Spinal cord (tissue), 10 donors: ENCODE measurements around the gene SPDYA. TPM values are rescaled to one million over a fixed set of nuclear protein-coding genes. Genes with fewer than 3 reads are reported as not detected.
A peak's percentile ranks its signal among the peaks of the same experiment; 100 is the strongest.

ENCODE experiments used
- DNase-seq, 6 donors: peaks; one replicate each; pipeline versions ENCODE4 v3.0.0 to v3.0.0-alpha.2; 2013 to 2015; ENCODE audit warnings: low spot score in 6 of 6, low read depth in 4 of 6
- H3K27ac ChIP-seq: one replicate; pipeline ENCODE4 v1.5.1; 2013; ENCODE audit warnings: low read depth, low read length, control low read depth
- H3K27me3 ChIP-seq: one replicate; pipeline ENCODE4 v1.6.1; 2013; ENCODE audit warnings: low read length; ENCODE audit not compliant: control insufficient read depth, insufficient read depth
- H3K36me3 ChIP-seq: one replicate; pipeline ENCODE4 v1.6.1; 2013; ENCODE audit warnings: low read length; ENCODE audit not compliant: control insufficient read depth, insufficient read depth
- H3K4me1 ChIP-seq: one replicate; pipeline ENCODE4 v1.6.1; 2013; ENCODE audit warnings: low read length; ENCODE audit not compliant: control insufficient read depth, insufficient read depth
- H3K4me3 ChIP-seq: one replicate; pipeline ENCODE4 v1.5.1; 2013; ENCODE audit warnings: low read depth, low read length, control low read depth
- H3K9me3 ChIP-seq: one replicate; pipeline ENCODE4 v1.6.1; 2013; ENCODE audit warnings: low read length; ENCODE audit not compliant: control insufficient read depth, insufficient read depth
- WGBS: methylation state at CpG from one replicate; pipeline ENCODE4 v1.1.5; 2013; ENCODE audit warnings: missing lambda C conversion rate; ENCODE audit not compliant: insufficient coverage; 5-methylcytosine and 5-hydroxymethylcytosine counted together
- polyA plus RNA-seq, 2 donors: library from polyadenylated mRNA; unstranded; fragments of 120-200 nt; gene quantifications; one replicate each; pipeline ENCODE4 v1.2.1, GENCODE V29; 2013; ENCODE audit not compliant: insufficient read length in 2 of 2
- total RNA-seq, 2 donors: library from RNA; depleted of rRNA in 1 of 2; stranded (reverse); fragments of 120-200 nt in 1 of 2; fragments of >200 nt in 1 of 2; gene quantifications; one replicate each; pipeline versions ENCODE4 v1.2.3 to v1.2.4, GENCODE V29; 2013 to 2014
- donor health status: healthy.

The SPDYA gene
- total and polyA plus RNA-seq, 4 donors = 1.4 to 3.7 (median 1.9) TPM

GRCh38 chr2:28821295-28821958 lies 10.8 kb downstream of the SPDYA start:
- no peak overlapping the region for H3K4me3 ChIP-seq
- no peaks in the 10 kb centered on the region for H3K4me1 ChIP-seq
- H3K9me3 ChIP-seq = no peaks in the 10 kb centered on the region
- DNase-seq = peak in 5 of 6 donors; percentile 7 to 76 (median 21)
- H3K36me3 ChIP-seq = no peaks in the 10 kb centered on the region
- no peaks in the 10 kb centered on the region for H3K27me3 ChIP-seq
- no peak overlapping the region for H3K27ac ChIP-seq
- WGBS = 8% methylated on average over 6 of the region's 8 CpGs

GRCh38 chr2:28822036-28822435 lies 11.4 kb downstream of the SPDYA start:
- Histone ChIP-seq H3K4me1 (no peaks in the 10 kb centered on the region), H3K27ac (no peak overlapping the region), H3K27me3 (no peaks in the 10 kb centered on the region), H3K36me3 (no peaks in the 10 kb centered on the region), H3K4me3 (no peak overlapping the region), H3K9me3 (no peaks in the 10 kb centered on the region)
- DNase-seq = no peak

GRCh38 chr2:28824207-28824606 lies 13.6 kb downstream of the SPDYA start:
- no peak overlapping the region for H3K4me3 ChIP-seq
- no CpG with 5 or more reads among the region's 2 CpGs for WGBS

GRCh38 chr2:28824870-28825269 lies 14.2 kb downstream of the SPDYA start:
- H3K27me3 ChIP-seq = no peaks in the 10 kb centered on the region
- no peak overlapping the region for H3K27ac ChIP-seq
- no peak for DNase-seq
- no peaks in the 10 kb centered on the region for H3K9me3 ChIP-seq
- no peaks in the 10 kb centered on the region for H3K4me1 ChIP-seq
- no peak overlapping the region for H3K4me3 ChIP-seq
- no peaks in the 10 kb centered on the region for H3K36me3 ChIP-seq

More at GRCh38 chr2:28824207-28824606, 13.6 kb downstream of the SPDYA start:
- Histone ChIP-seq H3K36me3 (no peaks in the 10 kb centered on the region), H3K27me3 (no peaks in the 10 kb centered on the region), H3K9me3 (no peaks in the 10 kb centered on the region), H3K27ac (no peak overlapping the region), H3K4me1 (no peaks in the 10 kb centered on the region)
- DNase-seq = no peak

GRCh38 chr2:28828382-28828781 lies 17.7 kb downstream of the SPDYA start:
- 83% methylated on average over 1 of the region's 2 CpGs for WGBS
- DNase-seq = no peak
- H3K4me1 ChIP-seq = no peaks in the 10 kb centered on the region
- no peaks in the 10 kb centered on the region for H3K9me3 ChIP-seq
- no peak overlapping the region for H3K4me3 ChIP-seq
- no peaks in the 10 kb centered on the region for H3K36me3 ChIP-seq
- H3K27me3 ChIP-seq = no peaks in the 10 kb centered on the region
- H3K27ac ChIP-seq = no peak overlapping the region

GRCh38 chr2:28833740-28834470 lies 23.3 kb downstream of the SPDYA start:
- H3K4me1 ChIP-seq = no peaks in the 10 kb centered on the region
- no peaks in the 10 kb centered on the region for H3K36me3 ChIP-seq
- no peak overlapping the region for H3K27ac ChIP-seq
- H3K9me3 ChIP-seq = no peaks in the 10 kb centered on the region
- WGBS = no CpG with 5 or more reads among the region's 2 CpGs
- no peak for DNase-seq
- no peak overlapping the region for H3K4me3 ChIP-seq
- no peaks in the 10 kb centered on the region for H3K27me3 ChIP-seq

- no peak for DNase-seq
- H3K4me1 ChIP-seq = no peaks in the 10 kb centered on the region
Observed at GRCh38 chr2:28835781-28836180, 25.1 kb downstream of the SPDYA start.

GRCh38 chr2:28838971-28839370 lies 28.3 kb downstream of the SPDYA start:
- no peak overlapping the region for H3K27ac ChIP-seq
- DNase-seq = no peak
- H3K4me1 ChIP-seq = no peaks in the 10 kb centered on the region
- H3K9me3 ChIP-seq = no peaks in the 10 kb centered on the region
- no CpG with 5 or more reads among the region's 2 CpGs for WGBS
- H3K27me3 ChIP-seq = no peaks in the 10 kb centered on the region
- no peak overlapping the region for H3K4me3 ChIP-seq
- no peaks in the 10 kb centered on the region for H3K36me3 ChIP-seq

More at GRCh38 chr2:28835781-28836180, 25.1 kb downstream of the SPDYA start:
- H3K27me3 ChIP-seq = no peaks in the 10 kb centered on the region
- no CpG with 5 or more reads among the region's 2 CpGs for WGBS
- H3K27ac ChIP-seq = no peak overlapping the region
- no peaks in the 10 kb centered on the region for H3K36me3 ChIP-seq
- H3K4me3 ChIP-seq = no peak overlapping the region
- H3K9me3 ChIP-seq = no peaks in the 10 kb centered on the region

- Histone ChIP-seq H3K4me1 (no peaks in the 10 kb centered on the region), H3K27ac (no peak overlapping the region), H3K36me3 (no peaks in the 10 kb centered on the region), H3K27me3 (no peaks in the 10 kb centered on the region), H3K4me3 (no peak overlapping the region), H3K9me3 (no peaks in the 10 kb centered on the region)
- WGBS = 88% methylated on average over 2 of the region's 3 CpGs
- DNase-seq = no peak
Observed at GRCh38 chr2:28842042-28842441, 31.4 kb downstream of the SPDYA start.

- no peaks in the 10 kb centered on the region for H3K4me1 ChIP-seq
- peaks cover 2% of the 10 kb centered on the region for H3K36me3 ChIP-seq
- no peak for DNase-seq
- no peak overlapping the region for H3K4me3 ChIP-seq
- H3K27me3 ChIP-seq = no peaks in the 10 kb centered on the region
- no peaks in the 10 kb centered on the region for H3K9me3 ChIP-seq
- H3K27ac ChIP-seq = no peak overlapping the region
- WGBS = 91% methylated on average over 1 of the region's 1 CpG
Observed at GRCh38 chr2:28855193-28855592, 44.6 kb downstream of the SPDYA start.
